HEK293 (cell line): ENCODE measurements around the gene CADM4.

Experiments used
- CTCF ChIA-PET: fragments of 350-600 bp; formaldehyde crosslinking; extraction: SDS; loops from one replicate; lab custom pipeline; 2021; ENCODE audit warnings: antibody characterized with exemption; lab: Yijun Ruan, JAX
- POLR2A ChIA-PET: fragments of 300-600 bp; formaldehyde crosslinking; extraction: SDS; loops from one replicate; lab custom pipeline; 2020; ENCODE audit warnings: antibody characterized with exemption, inconsistent platforms; lab: Yijun Ruan, JAX
- H3K27ac ChIP-seq: fragments of 200-500 bp; sonication (Bioruptor generic); 2 replicates; pipeline ENCODE4 v1.5.1; 2014; ENCODE audit warnings: low read depth, low read length, control low read depth, inconsistent platforms; ENCODE audit errors: extremely low read depth
- H3K36me3 ChIP-seq, 2 experiments: fragments of 200-500 bp in 1 of 2; sonication (Bioruptor generic) in 1 of 2; 1 replicate in 1 of 2; 2 replicates in 1 of 2; pipeline ENCODE4 v1.5.1; 2014 to 2017; ENCODE audit warnings: inconsistent platforms in 2 of 2, low read length in 2 of 2; ENCODE audit not compliant: control insufficient read depth in 2 of 2, insufficient read depth in 1 of 2
- H3K4me1 ChIP-seq: fragments of 200-500 bp; sonication (Bioruptor generic); 2 replicates; pipeline ENCODE4 v1.5.1; 2014; ENCODE audit warnings: mild to moderate bottlenecking, low read length, inconsistent platforms; ENCODE audit not compliant: control insufficient read depth, insufficient read depth
- H3K4me3 ChIP-seq: 2 replicates; pipeline ENCODE4 v1.5.1; 2011; ENCODE audit warnings: low read depth, mild to moderate bottlenecking, control low read depth, low read length, moderate library complexity
- H3K9me3 ChIP-seq: fragments of 200-500 bp; sonication (Bioruptor generic); 2 replicates; pipeline ENCODE4 v1.5.1; 2014; ENCODE audit warnings: low read depth, low read length, inconsistent platforms; ENCODE audit not compliant: control insufficient read depth, insufficient read depth
- HOXD13 ChIP-seq: sonication (generic); formaldehyde crosslinking; IDR thresholded peaks from 2 replicates; pipeline ENCODE4 v1.8.0; 2022; ENCODE audit warnings: missing genetic modification reagents, borderline replicate concordance
- KLF10 ChIP-seq: fragments of 450-650 bp; IDR thresholded peaks from 2 replicates; pipeline ENCODE4 v1.5.1; 2018; ENCODE audit warnings: missing biosample characterization, mild to moderate bottlenecking, missing genetic modification characterization
- OVOL3 ChIP-seq: fragments of 450-650 bp; formaldehyde crosslinking; IDR thresholded peaks from 2 replicates; pipeline ENCODE4 v1.5.1; 2016; ENCODE audit warnings: missing biosample characterization, missing genetic modification characterization
- REPIN1 ChIP-seq: fragments of 450-650 bp; formaldehyde crosslinking; IDR thresholded peaks from 2 replicates; pipeline ENCODE4 v1.5.1; 2017; ENCODE audit warnings: missing biosample characterization, missing genetic modification characterization, low read depth
- SP2 ChIP-seq: fragments of 450-650 bp; formaldehyde crosslinking; IDR thresholded peaks from 2 replicates; pipeline ENCODE4 v1.5.1; 2016; ENCODE audit warnings: missing biosample characterization, missing genetic modification characterization
- ZBTB17 ChIP-seq: fragments of 450-650 bp; formaldehyde crosslinking; IDR thresholded peaks from 2 replicates; pipeline ENCODE4 v1.5.1; 2016; ENCODE audit warnings: missing biosample characterization, missing genetic modification characterization
- ZBTB21 ChIP-seq: fragments of 450-650 bp; formaldehyde crosslinking; IDR thresholded peaks from 2 replicates; pipeline ENCODE4 v1.5.1; 2017; ENCODE audit warnings: missing biosample characterization, missing genetic modification characterization
- ZEB2 ChIP-seq: fragments of 450-650 bp; formaldehyde crosslinking; IDR thresholded peaks from 2 replicates; pipeline ENCODE4 v1.5.1; 2016; ENCODE audit warnings: missing biosample characterization, missing genetic modification characterization
- ZNF184 ChIP-seq: fragments of 450-650 bp; IDR thresholded peaks from 2 replicates; pipeline ENCODE4 v1.5.1; 2018; ENCODE audit warnings: missing biosample characterization, mild to moderate bottlenecking, missing genetic modification characterization
- ZNF223 ChIP-seq: fragments of 450-650 bp; formaldehyde crosslinking; IDR thresholded peaks from 2 replicates; pipeline ENCODE4 v1.5.1; 2016; ENCODE audit warnings: missing biosample characterization, missing genetic modification characterization
- ZNF324 ChIP-seq: fragments of 450-650 bp; formaldehyde crosslinking; IDR thresholded peaks from 2 replicates; pipeline ENCODE4 v1.5.1; 2016; ENCODE audit warnings: missing biosample characterization, missing genetic modification characterization
- ZNF350 ChIP-seq: fragments of 450-650 bp; formaldehyde crosslinking; IDR thresholded peaks from 2 replicates; pipeline ENCODE4 v1.5.0; 2017; ENCODE audit warnings: missing biosample characterization, mild to moderate bottlenecking, missing genetic modification characterization
- ZNF501 ChIP-seq: fragments of 450-650 bp; formaldehyde crosslinking; IDR thresholded peaks from 2 replicates; pipeline ENCODE4 v1.5.1; 2016; ENCODE audit warnings: missing biosample characterization, missing genetic modification characterization
- ZNF560 ChIP-seq: fragments of 450-650 bp; formaldehyde crosslinking; IDR thresholded peaks from 2 replicates; pipeline ENCODE4 v1.5.1; 2017; ENCODE audit warnings: missing biosample characterization, missing genetic modification characterization, borderline replicate concordance
- ZNF596 ChIP-seq: fragments of 450-650 bp; IDR thresholded peaks from 2 replicates; pipeline ENCODE4 v1.5.0; 2018; ENCODE audit warnings: missing biosample characterization, mild to moderate bottlenecking, missing genetic modification characterization, moderate library complexity
- ZNF600 ChIP-seq: fragments of 450-650 bp; formaldehyde crosslinking; IDR thresholded peaks from 2 replicates; pipeline ENCODE4 v1.5.1; 2016; ENCODE audit warnings: missing biosample characterization, missing genetic modification characterization
- ZNF621 ChIP-seq: fragments of 450-650 bp; formaldehyde crosslinking; IDR thresholded peaks from 2 replicates; pipeline ENCODE4 v1.5.1; 2017; ENCODE audit warnings: missing biosample characterization, missing genetic modification characterization
- ZNF626 ChIP-seq: fragments of 450-650 bp; sonication (Bioruptor Pico); formaldehyde crosslinking; IDR thresholded peaks from 2 replicates; pipeline ENCODE4 v1.5.1; 2018; ENCODE audit warnings: missing biosample characterization, missing genetic modification characterization, inconsistent platforms
- ZNF629 ChIP-seq: fragments of 450-650 bp; formaldehyde crosslinking; IDR thresholded peaks from 2 replicates; pipeline ENCODE4 v1.5.1; 2017; ENCODE audit warnings: missing biosample characterization, missing genetic modification characterization
- ZNF701 ChIP-seq: fragments of 450-650 bp; formaldehyde crosslinking; IDR thresholded peaks from 2 replicates; pipeline ENCODE4 v1.5.1; 2016; ENCODE audit warnings: missing biosample characterization, missing genetic modification characterization
- ZNF776 ChIP-seq: fragments of 450-650 bp; formaldehyde crosslinking; IDR thresholded peaks from 2 replicates; pipeline ENCODE4 v1.5.0; 2017; ENCODE audit warnings: missing biosample characterization, missing genetic modification characterization, borderline replicate concordance
- ZNF785 ChIP-seq: fragments of 450-650 bp; formaldehyde crosslinking; IDR thresholded peaks from 2 replicates; pipeline ENCODE4 v1.5.1; 2016; ENCODE audit warnings: missing biosample characterization, missing genetic modification characterization
- ZNF791 ChIP-seq: fragments of 450-650 bp; formaldehyde crosslinking; IDR thresholded peaks from 2 replicates; pipeline ENCODE4 v1.5.1; 2016; ENCODE audit warnings: missing biosample characterization, missing genetic modification characterization
- TF ChIP-seq, protein P1 (sequence below): IDR thresholded peaks from 2 replicates; pipeline ENCODE4 v1.6.1; 2011; ENCODE audit warnings: mild to moderate bottlenecking, low read depth, low read length, borderline replicate concordance
- TF ChIP-seq, protein P2 (sequence below): fragments of 450-650 bp; formaldehyde crosslinking; IDR thresholded peaks from 2 replicates; pipeline ENCODE4 v1.5.1; 2017; ENCODE audit warnings: missing biosample characterization, missing genetic modification characterization
- TF ChIP-seq, protein P3 (sequence below): fragments of 450-650 bp; formaldehyde crosslinking; IDR thresholded peaks from 2 replicates; pipeline ENCODE4 v1.5.1; 2016; ENCODE audit warnings: missing biosample characterization, missing genetic modification characterization
- TF ChIP-seq, protein P4 (sequence below): fragments of 450-650 bp; formaldehyde crosslinking; IDR thresholded peaks from 2 replicates; pipeline ENCODE4 v1.5.1; 2017; ENCODE audit warnings: missing biosample characterization, missing genetic modification characterization
- TF ChIP-seq, protein P5 (sequence below): fragments of 450-650 bp; IDR thresholded peaks from 2 replicates; pipeline ENCODE4 v1.5.1; 2018; ENCODE audit warnings: missing biosample characterization, missing genetic modification characterization
- TF ChIP-seq, protein P6 (sequence below): fragments of 450-650 bp; formaldehyde crosslinking; IDR thresholded peaks from 2 replicates; pipeline ENCODE4 v1.5.1; 2016; ENCODE audit warnings: missing biosample characterization, missing genetic modification characterization, borderline replicate concordance

The CADM4 gene

DNA sequence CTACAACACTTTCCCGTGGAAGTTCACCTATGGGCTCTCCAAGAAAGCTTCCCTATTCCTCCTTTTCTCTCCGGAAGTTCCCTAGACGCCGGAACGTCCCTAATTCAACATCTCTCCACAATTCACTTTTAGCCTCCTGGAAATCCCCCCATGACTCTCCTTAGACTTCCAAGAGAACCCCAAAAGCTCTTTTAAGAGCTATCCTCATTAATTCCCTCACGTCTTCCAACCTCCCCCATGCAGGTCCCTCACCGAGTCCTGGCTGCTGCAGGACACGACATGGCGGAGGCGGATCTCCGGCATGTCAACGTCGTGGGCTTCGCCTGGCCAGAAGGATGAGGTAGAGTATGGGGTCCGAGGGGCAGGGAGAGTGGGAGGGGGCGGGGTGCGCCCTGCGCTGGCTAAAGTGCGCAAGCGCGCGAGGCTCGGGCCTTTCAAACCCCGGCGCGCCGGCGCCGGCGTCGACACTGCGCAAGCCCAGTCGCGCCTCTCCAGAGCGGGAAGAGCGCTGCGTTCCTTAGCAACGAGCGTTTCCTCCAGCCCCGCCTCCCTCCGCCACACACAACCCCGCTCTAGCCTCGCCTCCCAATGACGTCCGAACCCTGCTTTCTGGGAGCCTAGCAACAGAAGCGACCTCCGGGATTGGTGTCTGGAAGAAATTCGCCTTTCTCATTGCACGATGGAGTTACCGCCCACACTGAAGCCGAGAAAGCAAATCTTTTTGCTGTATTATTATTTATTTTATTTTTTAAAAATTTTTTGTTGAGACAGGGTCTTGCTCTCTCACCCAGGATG lies 64.3 kb downstream of the CADM4 start, which contains the start of the genes PINLYP and XRCC1:
TSS of gene PINLYP (plus strand) at position 646 of the 795 bp plus-strand sequence. CDS start 1,391 bp downstream, outside the sequence.
TSS of gene XRCC1 (minus strand) at position 372 of the 795 bp plus-strand sequence. CDS start at position 303, 69 bp downstream.
- Histone ChIP-seq H3K27ac (peak within 1 kb of the TSS; percentile 80), H3K4me1 (peaks cover 39% of the 10 kb centered on the region), H3K9me3 (no peaks in the 10 kb centered on the region), H3K36me3 (peaks cover 18 to 36% of the 10 kb centered on the region in 2 experiments), H3K4me3 (peak within 1 kb of the TSS; percentile 73)
- ChIA-PET CTCF (interaction anchor here (0.5 to 12.5 kb wide), 11 partner anchors 20 to 243 kb away, joined by 3 to 167 read pairs (median 4); partner anchors contain the start of gene IRGQ), POLR2A (interaction anchor here (0.7 to 2.9 kb wide), 7 partner anchors 12 to 179 kb away, joined by 3 to 23 read pairs (median 4); partner anchors contain the start of genes IRGQ, SMG9 and ZNF576)
- TF ChIP-seq ZNF350 (no peak), ZNF501 (peak; percentile 55; the same call in 1 of the 2 replicates), ZNF785 (tag by site-specific recombination) (no peak), ZNF223 (tag by site-specific recombination) (no peak), KLF10 (tag by site-specific recombination) (peak; percentile 98), ZBTB17 (tag by site-specific recombination) (0 out of 2 replicates have a peak, but pooled peaks have one; percentile 2), ZNF791 (no peak), SP2 (tag by site-specific recombination) (peak; percentile 91), ZEB2 (tag by site-specific recombination) (peak; percentile 37; the same call in 1 of the 2 replicates), ZNF629 (tag by site-specific recombination) (peak; percentile 70), OVOL3 (tag by site-specific recombination) (no peak; the same call in 1 of the 2 replicates), ZNF324 (tag by site-specific recombination) (peak; percentile 38; the same call in 1 of the 2 replicates), HOXD13 (CRISPR knock-in tag) (no peak), ZNF596 (tag by site-specific recombination) (no peak), ZNF184 (tag by site-specific recombination) (no peak), ZNF701 (peak; percentile 92), ZNF626 (tag by site-specific recombination) (no peak), REPIN1 (tag by site-specific recombination) (no peak; the same call in 1 of the 2 replicates), ZNF560 (tag by site-specific recombination) (no peak), ZNF776 (tag by site-specific recombination) (no peak), ZNF621 (tag by site-specific recombination) (no peak), ZBTB21 (tag by site-specific recombination) (peak; percentile 43; the same call in 1 of the 2 replicates), ZNF600 (tag by site-specific recombination) (peak; percentile 74)
- TF ChIP-seq, protein P1, sequence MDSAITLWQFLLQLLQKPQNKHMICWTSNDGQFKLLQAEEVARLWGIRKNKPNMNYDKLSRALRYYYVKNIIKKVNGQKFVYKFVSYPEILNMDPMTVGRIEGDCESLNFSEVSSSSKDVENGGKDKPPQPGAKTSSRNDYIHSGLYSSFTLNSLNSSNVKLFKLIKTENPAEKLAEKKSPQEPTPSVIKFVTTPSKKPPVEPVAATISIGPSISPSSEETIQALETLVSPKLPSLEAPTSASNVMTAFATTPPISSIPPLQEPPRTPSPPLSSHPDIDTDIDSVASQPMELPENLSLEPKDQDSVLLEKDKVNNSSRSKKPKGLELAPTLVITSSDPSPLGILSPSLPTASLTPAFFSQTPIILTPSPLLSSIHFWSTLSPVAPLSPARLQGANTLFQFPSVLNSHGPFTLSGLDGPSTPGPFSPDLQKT, result no peak
- TF ChIP-seq, protein P2, sequence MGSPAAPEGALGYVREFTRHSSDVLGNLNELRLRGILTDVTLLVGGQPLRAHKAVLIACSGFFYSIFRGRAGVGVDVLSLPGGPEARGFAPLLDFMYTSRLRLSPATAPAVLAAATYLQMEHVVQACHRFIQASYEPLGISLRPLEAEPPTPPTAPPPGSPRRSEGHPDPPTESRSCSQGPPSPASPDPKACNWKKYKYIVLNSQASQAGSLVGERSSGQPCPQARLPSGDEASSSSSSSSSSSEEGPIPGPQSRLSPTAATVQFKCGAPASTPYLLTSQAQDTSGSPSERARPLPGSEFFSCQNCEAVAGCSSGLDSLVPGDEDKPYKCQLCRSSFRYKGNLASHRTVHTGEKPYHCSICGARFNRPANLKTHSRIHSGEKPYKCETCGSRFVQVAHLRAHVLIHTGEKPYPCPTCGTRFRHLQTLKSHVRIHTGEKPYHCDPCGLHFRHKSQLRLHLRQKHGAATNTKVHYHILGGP (tag by site-specific recombination), result no peak
- TF ChIP-seq, protein P3, sequence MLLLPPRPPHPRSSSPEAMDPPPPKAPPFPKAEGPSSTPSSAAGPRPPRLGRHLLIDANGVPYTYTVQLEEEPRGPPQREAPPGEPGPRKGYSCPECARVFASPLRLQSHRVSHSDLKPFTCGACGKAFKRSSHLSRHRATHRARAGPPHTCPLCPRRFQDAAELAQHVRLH, result no peak
- TF ChIP-seq, protein P4, sequence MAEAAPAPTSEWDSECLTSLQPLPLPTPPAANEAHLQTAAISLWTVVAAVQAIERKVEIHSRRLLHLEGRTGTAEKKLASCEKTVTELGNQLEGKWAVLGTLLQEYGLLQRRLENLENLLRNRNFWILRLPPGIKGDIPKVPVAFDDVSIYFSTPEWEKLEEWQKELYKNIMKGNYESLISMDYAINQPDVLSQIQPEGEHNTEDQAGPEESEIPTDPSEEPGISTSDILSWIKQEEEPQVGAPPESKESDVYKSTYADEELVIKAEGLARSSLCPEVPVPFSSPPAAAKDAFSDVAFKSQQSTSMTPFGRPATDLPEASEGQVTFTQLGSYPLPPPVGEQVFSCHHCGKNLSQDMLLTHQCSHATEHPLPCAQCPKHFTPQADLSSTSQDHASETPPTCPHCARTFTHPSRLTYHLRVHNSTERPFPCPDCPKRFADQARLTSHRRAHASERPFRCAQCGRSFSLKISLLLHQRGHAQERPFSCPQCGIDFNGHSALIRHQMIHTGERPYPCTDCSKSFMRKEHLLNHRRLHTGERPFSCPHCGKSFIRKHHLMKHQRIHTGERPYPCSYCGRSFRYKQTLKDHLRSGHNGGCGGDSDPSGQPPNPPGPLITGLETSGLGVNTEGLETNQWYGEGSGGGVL (tag by site-specific recombination), result 0 out of 2 replicates have a peak, but pooled peaks have one; percentile 4
- TF ChIP-seq, protein P5, sequence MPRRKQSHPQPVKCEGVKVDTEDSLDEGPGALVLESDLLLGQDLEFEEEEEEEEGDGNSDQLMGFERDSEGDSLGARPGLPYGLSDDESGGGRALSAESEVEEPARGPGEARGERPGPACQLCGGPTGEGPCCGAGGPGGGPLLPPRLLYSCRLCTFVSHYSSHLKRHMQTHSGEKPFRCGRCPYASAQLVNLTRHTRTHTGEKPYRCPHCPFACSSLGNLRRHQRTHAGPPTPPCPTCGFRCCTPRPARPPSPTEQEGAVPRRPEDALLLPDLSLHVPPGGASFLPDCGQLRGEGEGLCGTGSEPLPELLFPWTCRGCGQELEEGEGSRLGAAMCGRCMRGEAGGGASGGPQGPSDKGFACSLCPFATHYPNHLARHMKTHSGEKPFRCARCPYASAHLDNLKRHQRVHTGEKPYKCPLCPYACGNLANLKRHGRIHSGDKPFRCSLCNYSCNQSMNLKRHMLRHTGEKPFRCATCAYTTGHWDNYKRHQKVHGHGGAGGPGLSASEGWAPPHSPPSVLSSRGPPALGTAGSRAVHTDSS (tag by site-specific recombination), result peak; percentile 87
- TF ChIP-seq, protein P6, sequence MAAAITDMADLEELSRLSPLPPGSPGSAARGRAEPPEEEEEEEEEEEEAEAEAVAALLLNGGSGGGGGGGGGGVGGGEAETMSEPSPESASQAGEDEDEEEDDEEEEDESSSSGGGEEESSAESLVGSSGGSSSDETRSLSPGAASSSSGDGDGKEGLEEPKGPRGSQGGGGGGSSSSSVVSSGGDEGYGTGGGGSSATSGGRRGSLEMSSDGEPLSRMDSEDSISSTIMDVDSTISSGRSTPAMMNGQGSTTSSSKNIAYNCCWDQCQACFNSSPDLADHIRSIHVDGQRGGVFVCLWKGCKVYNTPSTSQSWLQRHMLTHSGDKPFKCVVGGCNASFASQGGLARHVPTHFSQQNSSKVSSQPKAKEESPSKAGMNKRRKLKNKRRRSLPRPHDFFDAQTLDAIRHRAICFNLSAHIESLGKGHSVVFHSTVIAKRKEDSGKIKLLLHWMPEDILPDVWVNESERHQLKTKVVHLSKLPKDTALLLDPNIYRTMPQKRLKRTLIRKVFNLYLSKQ (tag by site-specific recombination), result no peak
